Activated gamma-delta T cell treated with anti-CD3 and anti-CD28 coated beads, Interleukin-2, amount 50 U/mL, for 16 hours (primary cell): ENCODE measurements around the gene CHST4.
"Not testable (repeated sequence)": the region's sequence is repeated elsewhere in the genome, so short reads cannot be mapped to it uniquely, and the experiment has no call there.

Experiments used
- DNase-seq: peaks from one replicate; pipeline ENCODE4 v3.0.0-alpha.2; 2020; ENCODE audit warnings: low read depth

CHST4 gene

GRCh38 chr16:71526111-71526631, at the start of gene CHST4:
TSS of gene CHST4 (plus strand) at chr16:71526426. CDS start at chr16:71536678, 10,252 bp downstream.
- DNase-seq = no peak

GRCh38 chr16:71476457-71477124, 49.6 kb upstream of the CHST4 start:
- DNase-seq = no peak

- DNase-seq = no peak
These were observed 46.8 kb upstream of the CHST4 start for GRCh38 chr16:71479420-71479819.

- DNase-seq = no peak
These were observed 45.3 kb upstream of the CHST4 start for GRCh38 chr16:71480956-71481355.

- DNase-seq = no peak
These were observed 43.7 kb upstream of the CHST4 start for GRCh38 chr16:71482569-71482968.

GRCh38 chr16:71484006-71484893, 42.0 kb upstream of the CHST4 start:
- DNase-seq = peak; percentile 65

GRCh38 chr16:71489122-71489521, 37.1 kb upstream of the CHST4 start, which contains the start of gene ZNF19:
TSS of gene ZNF19 (minus strand) at chr16:71489324. CDS start at chr16:71482114, 7,210 bp downstream.
- DNase-seq = no peak

- DNase-seq = no peak
These were observed 35.9 kb upstream of the CHST4 start for GRCh38 chr16:71490361-71490760.

GRCh38 chr16:71491054-71491453, 35.2 kb upstream of the CHST4 start:
- DNase-seq = no peak

- DNase-seq = no peak
These were observed 33.4 kb upstream of the CHST4 start for GRCh38 chr16:71492786-71493185.

GRCh38 chr16:71493213-71493612, 33.0 kb upstream of the CHST4 start:
- no peak for DNase-seq

- DNase-seq = no peak
These were observed 28.2 kb upstream of the CHST4 start for GRCh38 chr16:71498031-71498430.

GRCh38 chr16:71499775-71500364, 26.4 kb upstream of the CHST4 start:
- DNase-seq = peak; percentile 19

GRCh38 chr16:71500964-71501363, 25.3 kb upstream of the CHST4 start:
- no peak for DNase-seq

GRCh38 chr16:71501547-71501946, 24.7 kb upstream of the CHST4 start:
- DNase-seq = no peak

GRCh38 chr16:71504051-71504450, 22.2 kb upstream of the CHST4 start:
- not testable (repeated sequence) for DNase-seq

GRCh38 chr16:71504901-71505300, 21.3 kb upstream of the CHST4 start:
- DNase-seq = no peak

- no peak for DNase-seq
These were observed 19.2 kb upstream of the CHST4 start for GRCh38 chr16:71507061-71507460.

GRCh38 chr16:71513302-71513701, 12.9 kb upstream of the CHST4 start:
- no peak for DNase-seq

- no peak for DNase-seq
These were observed 11.8 kb upstream of the CHST4 start for GRCh38 chr16:71514476-71514875.

GRCh38 chr16:71515026-71515425, 11.2 kb upstream of the CHST4 start:
- no peak for DNase-seq

- DNase-seq = no peak
These were observed 5.7 kb upstream of the CHST4 start for GRCh38 chr16:71520550-71520949.
